IPS-11a (cell line): ENCODE results near the gene COL18A1.
"Not testable (repeated sequence)": the region's sequence is repeated elsewhere in the genome, so short reads cannot be mapped to it uniquely, and the experiment has no call there.

Experiments
- H3K4me3 ChIP-seq: one replicate; pipeline ENCODE4 v1.5.1; 2013; ENCODE audit warnings: low read depth, low read length, control low read depth

COL18A1 gene

DNA sequence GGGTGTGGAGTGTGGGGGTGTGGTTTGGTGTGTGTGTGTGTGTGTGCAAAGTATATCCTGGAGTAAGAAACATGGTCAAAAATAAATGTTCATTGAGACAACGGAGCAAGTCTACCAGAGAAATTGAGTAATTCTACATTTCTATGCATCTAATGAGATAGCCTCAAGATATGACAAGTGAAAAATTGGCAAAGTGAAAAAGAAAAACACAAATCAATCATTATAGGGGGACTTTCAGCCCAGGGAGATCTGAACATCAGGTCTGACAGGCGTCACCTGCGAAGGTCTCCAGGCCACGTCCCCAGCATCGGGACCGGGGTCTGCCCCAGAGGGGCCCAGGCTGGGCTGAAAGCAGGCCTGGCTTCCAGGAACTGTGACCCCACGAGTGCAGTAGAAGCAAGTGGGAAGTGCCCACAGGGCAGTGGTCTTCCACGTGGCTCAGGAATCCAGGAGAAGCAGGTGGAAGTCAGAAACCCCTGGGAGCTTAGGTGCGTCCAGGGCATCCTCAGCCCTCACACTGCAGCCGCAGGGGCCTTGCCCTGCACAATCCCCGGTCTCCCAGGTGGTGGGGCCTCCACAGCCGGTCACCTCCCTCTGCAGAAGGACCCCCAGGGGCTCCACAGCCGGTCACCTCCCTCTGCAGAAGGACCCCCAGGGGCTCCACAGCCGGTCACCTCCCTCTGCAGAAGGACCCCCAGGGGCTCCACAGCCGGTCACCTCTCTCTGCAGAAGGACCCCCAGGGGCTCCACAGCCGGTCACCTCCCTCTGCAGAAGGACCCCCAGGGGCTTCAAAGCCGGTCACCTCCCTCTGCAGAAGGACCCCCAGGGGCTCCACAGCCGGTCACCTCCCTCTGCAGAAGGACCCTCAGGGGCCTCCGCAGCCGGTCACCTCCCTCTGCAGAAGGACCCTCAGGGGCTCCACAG lies 96.4 kb downstream of the COL18A1 start:
- H3K4me3 ChIP-seq: not testable (repeated sequence)

DNA sequence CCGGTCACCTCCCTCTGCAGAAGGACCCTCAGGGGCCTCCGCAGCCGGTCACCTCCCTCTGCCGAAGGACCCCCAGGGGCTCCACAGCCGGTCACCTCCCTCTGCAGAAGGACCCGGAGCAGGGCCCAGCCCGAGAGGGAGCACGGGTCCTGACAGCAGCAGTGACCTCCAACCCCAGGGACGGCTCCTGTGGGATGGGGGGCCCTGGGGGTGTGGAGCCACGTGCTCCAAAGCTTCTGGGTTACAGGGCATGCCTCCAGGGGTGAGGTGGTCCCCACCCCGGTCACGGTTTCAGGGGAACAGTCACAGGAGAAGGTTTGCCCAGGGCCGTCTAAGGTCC lies 97.0 kb downstream of the COL18A1 start:
- H3K4me3 ChIP-seq: no peak overlapping the region

DNA sequence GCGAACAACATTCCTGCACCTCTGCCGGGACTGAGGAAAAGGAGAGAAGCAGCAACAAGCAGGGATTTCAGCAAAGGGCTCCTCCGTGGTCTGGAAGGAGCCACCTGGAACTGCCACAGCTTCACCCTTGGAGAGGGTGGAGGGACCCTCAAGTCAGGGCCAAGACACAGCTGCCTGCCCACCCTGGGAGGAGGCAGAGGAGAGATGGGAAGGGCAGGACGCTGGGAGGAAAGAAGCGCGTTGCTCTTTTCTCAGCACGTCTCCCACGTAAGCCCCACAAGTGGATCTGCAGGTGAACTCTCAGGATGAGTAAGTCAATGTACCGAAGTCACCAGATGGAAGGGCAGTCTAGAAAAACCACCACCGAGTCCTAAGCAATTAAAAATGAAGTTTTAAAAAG lies 97.6 kb downstream of the COL18A1 start:
- H3K4me3 ChIP-seq: no peak overlapping the region

DNA sequence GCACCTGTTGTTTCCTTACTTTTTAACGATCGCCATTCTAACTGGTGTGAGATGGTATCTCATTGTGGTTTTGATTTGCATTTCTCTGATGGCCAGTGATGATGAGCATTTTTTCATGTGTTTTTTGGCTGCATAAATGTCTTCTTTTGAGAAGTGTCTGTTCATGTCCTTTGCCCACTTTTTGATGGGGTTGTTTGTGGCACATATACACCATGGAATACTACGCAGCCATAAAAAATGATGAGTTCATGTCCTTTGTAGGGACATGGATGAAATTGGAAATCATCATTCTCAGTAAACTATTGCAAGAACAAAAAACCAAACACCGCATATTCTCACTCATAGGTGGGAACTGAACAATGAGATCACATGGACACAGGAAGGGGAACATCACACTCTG lies 98.3 kb downstream of the COL18A1 start:
- H3K4me3 ChIP-seq: not testable (repeated sequence)

DNA sequence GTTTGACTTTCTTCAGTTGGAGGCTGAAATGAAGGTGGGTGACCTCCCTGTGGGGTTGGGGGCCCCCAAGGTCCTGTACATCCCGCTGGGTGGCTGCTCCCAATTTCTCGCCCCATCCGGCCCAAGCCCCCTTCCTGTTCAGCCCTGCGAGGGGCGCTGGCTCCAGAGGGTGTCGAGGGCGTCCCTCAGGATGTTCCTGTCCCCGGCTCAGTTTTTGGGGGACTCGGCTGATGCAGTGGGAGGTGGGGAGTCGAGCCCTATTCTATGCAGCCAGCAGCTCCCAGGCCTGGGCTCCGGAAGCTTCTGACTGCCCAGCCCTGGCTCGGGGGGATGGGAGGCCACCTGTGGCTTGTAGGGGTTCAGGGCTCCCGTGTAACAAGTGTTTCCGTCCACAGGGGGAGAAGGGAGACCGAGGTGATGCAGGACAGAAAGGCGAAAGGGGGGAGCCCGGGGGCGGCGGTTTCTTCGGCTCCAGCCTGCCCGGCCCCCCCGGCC lies 99.1 kb downstream of the COL18A1 start:
- no peak overlapping the region for H3K4me3 ChIP-seq

DNA sequence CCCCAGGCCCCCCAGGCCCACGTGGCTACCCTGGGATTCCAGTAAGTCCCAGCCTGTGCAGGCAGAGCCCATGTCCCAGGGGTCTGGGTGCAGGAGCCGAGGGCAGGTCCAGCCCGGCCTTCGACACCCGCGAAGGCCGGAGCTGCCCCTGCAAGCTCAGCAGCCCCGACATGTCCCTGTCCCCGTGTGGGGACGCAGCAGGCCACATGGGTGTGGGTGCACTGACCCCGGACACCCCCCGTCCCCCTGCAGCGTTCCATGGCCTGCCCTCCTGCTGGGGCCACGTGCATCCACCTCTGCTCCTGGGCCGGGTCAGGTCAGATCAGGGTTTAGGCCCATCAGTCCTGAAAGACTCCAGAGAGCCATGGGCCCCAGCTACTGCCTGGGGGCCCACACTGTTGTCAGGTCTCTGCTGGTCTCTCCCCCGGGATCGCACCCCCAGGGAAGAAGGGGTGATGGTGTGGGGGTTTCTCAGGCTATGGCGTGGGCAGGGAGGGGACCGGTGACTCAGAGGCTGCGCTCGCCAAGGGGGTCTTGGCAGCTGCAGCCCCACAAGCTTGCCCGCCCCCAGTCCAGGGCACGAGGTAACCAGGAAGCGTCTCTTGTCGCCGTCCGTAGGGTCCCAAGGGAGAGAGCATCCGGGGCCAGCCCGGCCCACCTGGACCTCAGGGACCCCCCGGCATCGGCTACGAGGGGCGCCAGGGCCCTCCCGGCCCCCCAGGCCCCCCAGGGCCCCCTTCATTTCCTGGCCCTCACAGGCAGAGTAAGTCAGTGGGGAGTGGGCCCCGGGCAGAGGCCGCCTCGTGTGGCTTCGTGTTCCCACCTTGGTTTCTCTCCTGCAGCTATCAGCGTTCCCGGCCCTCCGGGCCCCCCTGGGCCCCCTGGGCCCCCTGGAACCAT lies 99.8 kb downstream of the COL18A1 start:
- no peak overlapping the region for H3K4me3 ChIP-seq

DNA sequence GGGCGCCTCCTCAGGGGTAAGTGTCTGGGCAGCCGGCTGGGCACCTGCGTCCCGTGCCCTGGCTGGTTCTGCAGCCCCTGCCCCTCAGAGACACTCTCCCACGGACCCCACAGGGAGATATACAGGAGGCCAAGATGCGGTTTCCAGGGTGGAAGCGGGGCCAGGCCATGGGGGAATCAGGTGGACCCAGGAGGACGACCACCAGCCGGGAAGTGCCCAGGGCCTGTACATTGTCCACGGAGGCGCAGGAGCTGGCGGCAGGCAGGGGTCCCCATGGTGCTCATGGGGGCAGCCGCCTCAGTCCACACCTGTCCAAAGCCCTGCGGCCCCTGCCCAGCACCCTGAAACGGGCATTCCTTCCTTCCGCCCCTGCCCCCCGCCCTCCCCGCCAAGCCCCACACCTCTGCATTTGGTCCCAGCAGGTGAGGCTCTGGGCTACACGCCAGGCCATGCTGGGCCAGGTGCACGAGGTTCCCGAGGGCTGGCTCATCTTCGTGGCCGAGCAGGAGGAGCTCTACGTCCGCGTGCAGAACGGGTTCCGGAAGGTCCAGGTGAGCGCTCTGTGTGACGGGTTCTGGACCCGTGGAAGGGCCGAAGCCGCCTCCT lies 100.6 kb downstream of the COL18A1 start:
- H3K4me3 ChIP-seq: no peak overlapping the region

DNA sequence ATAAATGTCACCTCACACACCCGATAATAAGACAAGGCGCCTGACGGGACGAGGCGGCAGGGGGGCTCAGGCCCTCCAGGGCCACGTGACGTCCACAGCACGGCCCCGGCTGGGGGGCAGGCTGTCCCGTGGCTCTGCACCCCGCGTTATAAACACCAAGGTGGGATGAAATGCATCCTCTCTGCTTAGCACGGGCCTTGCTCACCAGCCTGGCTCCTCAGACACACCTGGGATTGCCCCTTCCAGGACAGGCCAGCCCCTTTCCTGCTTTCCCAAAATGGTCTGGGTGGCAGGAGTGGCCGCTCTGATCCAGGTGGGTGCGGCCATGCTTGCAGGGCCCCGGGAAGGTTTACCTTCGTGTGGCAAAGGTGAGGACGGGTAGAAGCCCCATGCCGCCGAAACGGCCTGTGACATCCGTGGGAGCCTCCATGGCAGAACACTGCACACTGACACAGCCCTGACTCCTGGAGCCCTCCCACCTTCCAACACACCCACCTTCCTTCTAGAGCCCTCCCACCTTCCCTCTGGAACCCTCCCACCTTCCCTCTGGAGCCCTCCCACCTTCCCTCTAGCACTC lies 101.4 kb downstream of the COL18A1 start:
- no peak overlapping the region for H3K4me3 ChIP-seq

DNA sequence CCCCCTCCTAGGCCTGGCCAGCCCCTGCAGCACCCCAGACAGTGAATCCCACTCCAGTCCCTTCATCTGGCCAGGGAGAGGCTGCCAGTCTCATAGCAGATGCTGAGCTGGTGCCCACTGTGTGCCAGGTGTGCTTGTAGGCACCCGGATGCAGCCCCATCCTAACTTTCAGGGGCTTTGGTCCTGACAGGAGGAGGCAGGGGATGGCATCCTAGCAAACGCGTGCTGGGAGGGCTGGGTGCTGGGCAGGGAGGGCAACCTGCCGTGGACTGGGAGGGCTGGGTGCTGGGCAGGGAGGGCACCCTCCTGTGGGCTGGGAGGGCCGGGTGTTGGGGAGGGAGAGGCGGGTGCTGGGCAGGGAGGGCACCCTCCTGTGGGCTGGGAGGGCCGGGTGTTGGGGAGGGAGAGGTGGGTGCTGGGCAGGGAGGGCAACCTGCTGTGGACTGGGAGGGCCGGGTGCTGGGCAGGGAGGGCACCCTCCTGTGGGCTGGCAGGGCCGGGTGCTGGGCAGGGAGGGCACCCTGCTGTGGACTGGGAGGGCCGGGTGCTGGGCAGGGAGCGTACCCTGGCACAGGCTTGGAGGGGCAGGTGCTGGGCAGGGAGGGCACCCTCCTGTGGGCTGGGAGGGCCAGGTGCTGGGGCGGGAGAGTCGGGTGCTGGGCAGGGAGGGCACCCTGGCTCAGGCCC lies 102.0 kb downstream of the COL18A1 start:
- no peak overlapping the region for H3K4me3 ChIP-seq

DNA sequence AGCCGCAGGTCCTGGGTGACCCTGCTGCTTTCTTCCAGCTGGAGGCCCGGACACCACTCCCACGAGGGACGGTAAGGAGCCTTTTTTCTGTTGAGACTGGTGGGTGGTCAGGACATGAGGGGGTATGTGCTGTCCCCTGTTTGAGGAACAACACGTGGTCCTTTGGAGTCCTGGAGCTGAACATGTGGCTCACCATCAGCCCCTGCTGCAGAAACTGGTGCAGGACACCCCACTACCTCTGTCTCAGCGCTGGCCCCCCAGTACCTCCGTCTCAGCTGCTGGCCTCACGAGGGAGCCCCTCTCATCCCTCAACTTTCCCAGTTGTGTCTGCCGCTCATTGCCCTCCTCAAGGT lies 102.5 kb downstream of the COL18A1 start:
- no peak overlapping the region for H3K4me3 ChIP-seq

DNA sequence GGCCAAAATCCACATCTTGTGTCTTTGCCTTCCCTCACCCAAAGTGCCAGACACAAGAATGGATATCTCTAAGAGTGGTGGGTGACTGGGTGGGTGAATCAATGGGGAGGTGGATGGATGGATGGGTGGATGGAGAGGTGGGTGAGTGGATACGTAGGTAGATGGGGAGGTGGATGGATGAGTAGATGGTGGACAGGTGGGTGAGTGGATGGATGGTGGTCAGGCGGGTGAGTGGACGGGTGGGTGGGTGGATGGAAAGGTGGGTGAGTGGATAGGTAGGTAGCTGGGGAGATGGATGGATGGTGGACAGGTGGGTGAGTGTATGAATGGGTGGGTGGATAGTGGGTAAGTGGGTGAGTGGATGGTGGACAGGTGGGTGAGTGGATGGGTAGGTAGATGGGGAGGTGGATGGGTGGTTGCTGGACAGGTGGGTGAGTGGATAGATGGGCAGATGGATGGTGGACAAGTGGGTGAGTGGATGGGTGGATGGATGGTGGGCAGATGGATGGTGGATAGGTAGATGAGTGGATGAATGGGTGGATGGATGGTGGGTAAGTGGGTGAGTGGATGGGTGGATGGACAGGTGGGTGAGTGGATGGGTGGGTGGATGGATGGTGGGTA lies 103.0 kb downstream of the COL18A1 start:
- no peak overlapping the region for H3K4me3 ChIP-seq

DNA sequence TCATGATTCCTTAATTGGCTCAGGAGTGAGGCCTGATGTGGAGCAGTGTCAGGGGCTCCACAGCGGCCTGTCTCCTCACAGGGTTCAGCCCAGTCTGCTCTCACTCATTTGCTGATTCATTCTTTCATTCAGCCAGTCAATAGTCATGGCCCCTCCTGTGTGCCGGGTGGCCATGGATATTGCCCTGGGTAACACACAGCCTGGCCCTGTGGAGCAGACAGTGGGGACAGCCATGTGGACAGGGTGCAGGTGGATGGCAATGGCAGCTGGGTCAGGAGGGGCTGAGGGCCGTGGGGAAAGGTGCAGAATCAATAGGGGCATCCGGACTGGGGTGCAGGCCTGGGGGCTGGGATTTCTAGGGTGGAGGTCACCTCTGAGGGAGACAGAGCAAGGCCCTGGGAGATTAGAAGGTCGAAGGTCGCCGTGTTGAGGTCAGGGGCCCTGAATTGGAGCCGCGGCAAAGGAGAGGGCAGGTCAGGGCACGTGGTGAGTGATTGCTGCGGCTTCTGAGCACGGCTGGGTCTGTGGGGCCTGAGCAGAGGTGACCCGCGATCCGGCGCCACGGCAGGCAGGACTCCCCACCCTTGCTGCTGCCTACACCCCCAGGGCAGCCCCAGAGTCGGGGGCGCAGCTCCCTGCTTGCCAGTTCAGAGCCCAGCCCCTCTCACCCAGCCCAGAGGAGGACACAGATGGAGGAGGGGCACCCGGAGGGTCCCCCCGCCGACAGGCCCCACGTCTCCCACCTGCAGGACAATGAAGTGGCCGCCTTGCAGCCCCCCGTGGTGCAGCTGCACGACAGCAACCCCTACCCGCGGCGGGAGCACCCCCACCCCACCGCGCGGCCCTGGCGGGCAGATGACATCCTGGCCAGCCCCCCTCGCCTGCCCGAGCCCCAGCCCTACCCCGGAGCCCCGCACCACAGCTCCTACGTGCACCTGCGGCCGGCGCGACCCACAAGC lies 103.9 kb downstream of the COL18A1 start:
- H3K4me3 ChIP-seq: no peak overlapping the region

DNA sequence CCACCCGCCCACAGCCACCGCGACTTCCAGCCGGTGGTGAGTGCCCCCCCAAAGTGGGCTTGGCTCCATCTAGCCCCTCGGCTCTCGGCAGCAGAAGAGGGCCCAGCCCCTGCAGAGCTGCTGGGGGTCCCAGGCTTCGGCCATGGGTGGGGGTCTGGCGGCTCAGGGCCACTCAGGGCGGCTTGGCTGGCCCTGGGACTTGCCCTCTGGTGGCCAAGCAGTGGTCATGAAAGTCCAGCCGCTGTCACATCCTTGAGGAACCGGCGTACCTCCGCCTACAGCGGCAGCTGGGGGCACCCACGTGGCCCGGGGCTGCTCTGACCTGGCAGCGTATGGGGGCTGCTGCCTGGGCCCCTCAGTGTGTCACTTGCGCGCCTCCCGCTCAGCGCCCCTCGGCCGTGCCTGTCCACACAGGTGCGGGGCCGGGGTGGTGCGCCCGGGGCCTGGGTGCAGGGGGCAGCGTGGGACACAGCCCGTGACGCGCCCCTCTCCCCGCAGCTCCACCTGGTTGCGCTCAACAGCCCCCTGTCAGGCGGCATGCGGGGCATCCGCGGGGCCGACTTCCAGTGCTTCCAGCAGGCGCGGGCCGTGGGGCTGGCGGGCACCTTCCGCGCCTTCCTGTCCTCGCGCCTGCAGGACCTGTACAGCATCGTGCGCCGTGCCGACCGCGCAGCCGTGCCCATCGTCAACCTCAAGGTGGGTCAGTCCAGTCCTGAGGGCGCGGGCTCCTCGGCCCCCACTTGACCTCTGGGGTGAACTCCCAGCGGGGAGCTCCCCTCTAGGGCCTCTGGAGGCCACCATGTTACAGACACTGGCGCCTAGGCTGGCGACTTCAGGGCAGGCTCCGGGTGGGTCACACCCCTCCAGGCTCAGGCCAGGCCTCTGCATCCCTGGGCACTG lies 104.9 kb downstream of the COL18A1 start:
- no peak overlapping the region for H3K4me3 ChIP-seq

DNA sequence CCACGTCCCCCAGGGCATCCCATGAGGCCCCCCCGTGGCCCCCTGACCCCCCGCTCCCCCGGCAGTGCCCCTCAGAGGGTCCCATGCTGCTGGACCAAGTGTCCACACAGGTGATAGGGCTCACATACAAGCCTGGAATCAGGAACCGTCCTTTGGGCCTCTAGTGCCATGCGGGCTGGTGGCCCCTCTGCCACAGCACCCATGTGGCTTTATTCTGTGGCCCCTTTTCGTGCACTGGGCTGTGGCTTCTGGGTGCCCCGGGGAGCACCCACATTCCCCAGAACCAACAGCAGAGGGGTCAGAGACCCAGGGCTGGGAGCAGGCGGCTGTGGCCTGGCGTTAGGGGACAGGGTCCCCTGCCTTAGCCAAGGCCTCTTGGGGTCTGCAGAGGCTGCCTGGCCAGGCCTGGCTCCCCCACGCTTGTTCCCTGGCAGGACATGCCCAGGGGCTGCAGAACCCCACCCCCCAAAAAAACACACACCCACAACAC lies 105.5 kb downstream of the COL18A1 start:
- no peak overlapping the region for H3K4me3 ChIP-seq

DNA sequence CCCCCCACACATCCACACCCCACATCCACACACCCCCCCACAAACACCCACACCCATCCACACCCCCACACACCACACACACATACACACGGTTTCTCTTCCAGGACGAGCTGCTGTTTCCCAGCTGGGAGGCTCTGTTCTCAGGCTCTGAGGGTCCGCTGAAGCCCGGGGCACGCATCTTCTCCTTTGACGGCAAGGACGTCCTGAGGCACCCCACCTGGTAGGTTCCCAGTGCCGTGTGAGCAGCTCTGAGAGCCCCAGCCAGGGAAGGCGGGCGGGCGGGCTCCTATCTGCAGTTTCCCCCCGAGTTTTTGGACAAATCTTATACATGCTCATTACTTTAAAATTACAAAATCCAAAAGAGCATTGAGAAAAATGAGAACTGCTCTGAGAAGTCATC lies 106.0 kb downstream of the COL18A1 start:
- H3K4me3 ChIP-seq: no peak overlapping the region

DNA sequence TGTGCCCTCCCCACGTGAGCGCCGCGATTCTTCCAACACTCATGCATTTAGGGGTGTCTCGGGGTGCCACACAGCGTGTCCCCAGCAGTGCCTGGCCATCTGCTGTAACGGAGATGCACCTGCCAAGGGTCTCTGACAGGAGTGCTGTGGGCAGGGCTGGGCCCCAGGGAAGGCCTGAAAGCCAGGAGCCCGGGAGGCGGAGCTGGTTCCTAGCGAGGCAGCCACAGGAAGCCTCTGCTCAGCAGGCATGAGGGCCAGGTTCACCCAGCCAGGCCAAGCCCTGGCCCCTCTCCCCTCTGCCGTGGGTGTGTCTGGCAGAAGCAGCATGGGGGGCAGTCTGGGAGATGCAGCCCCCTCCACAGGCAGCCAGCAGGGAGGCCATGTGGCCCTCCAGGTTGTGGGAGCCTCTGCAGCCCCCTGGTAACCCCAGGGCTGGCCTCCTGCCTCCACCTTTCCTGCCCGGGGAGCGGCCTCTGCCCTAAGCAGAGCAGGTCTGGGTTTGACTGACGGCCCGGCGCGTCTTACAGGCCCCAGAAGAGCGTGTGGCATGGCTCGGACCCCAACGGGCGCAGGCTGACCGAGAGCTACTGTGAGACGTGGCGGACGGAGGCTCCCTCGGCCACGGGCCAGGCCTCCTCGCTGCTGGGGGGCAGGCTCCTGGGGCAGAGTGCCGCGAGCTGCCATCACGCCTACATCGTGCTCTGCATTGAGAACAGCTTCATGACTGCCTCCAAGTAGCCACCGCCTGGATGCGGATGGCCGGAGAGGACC lies 106.9 kb downstream of the COL18A1 start:
- H3K4me3 ChIP-seq: no peak overlapping the region

DNA sequence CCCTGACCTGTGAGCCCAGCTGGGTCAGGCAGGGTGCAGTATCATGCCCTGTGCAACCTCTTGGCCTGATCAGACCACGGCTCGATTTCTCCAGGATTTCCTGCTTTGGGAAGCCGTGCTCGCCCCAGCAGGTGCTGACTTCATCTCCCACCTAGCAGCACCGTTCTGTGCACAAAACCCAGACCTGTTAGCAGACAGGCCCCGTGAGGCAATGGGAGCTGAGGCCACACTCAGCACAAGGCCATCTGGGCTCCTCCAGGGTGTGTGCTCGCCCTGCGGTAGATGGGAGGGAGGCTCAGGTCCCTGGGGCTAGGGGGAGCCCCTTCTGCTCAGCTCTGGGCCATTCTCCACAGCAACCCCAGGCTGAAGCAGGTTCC lies 107.6 kb downstream of the COL18A1 start:
- no peak overlapping the region for H3K4me3 ChIP-seq
